Erythroblast (primary cell): ENCODE results near the gene ABLIM2.

Experiments
- DNase-seq, 2 experiments: peaks; one replicate each; lab custom pipeline; 2025; lab: John Stamatoyannopoulos, UW
- GATA1 ChIP-seq: IDR thresholded peaks from 2 replicates; pipeline ENCODE4 v1.6.1; 2011; ENCODE audit warnings: low read depth, mild to moderate bottlenecking, control low read depth, low read length, moderate library complexity
- POLR2A ChIP-seq: IDR thresholded peaks from 2 replicates; pipeline ENCODE4 v1.6.1; 2011; ENCODE audit warnings: mild to moderate bottlenecking, low read length

The ABLIM2 gene

DNA sequence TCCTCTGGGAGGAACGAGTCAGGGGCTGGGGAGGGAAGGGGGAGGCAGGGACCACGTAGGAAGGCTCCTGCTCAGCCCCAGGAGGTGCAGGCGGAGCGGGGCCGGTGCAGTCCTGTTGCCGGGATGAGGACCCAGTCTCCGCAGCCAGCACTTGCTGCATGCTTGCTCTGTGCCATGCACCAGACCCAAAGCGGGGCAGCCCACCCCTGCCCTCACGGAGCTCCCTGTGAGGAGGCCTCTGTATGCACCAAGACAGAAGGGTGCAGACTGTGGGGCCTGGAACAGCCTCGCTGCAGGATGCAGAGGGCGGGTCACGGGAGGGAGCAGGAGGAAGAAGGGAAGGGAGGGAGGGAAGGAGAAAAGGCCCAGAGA lies 61.9 kb downstream of the ABLIM2 start:
- no peak for TF ChIP-seq POLR2A
- TF ChIP-seq GATA1: no peak
- no peak for DNase-seq

GRCh38 chr4:8095956-8096689 lies 62.5 kb downstream of the ABLIM2 start:
- DNase-seq: no peak
- TF ChIP-seq GATA1 (no peak), POLR2A (no peak)

DNA sequence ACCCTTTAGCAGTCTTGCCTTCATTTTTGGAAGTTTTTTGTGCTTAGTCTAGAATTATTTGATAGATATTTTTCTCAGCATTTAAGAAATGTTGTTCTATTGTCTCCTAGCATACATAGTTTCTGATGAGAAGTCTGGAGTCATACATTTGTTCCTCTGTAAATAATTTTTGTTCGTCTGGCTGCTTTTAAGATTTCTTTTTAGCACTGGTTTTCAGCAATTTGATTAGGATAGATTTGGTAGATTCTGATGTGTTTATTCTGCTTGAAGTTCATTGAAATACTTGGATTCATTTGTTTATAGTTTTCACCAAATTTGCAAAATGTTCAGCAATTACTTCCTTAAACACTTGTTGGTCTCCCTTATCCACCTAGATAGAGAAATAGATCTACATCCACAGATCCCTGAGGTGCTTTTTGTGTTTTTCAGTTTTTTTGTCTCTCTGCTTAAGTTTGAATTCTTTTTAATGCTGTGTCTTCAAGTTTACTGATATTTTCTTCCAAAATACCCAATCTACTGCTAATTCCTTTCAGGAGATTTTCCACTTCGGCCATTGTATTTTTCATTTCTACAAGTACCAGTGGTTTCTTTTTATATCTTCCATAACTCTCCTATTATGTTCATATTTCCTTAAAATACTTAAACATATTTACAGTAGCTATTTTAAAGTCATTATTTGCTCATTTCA lies 64.9 kb downstream of the ABLIM2 start:
- DNase-seq: no peak
- TF ChIP-seq POLR2A: no peak
- no peak for TF ChIP-seq GATA1

GRCh38 chr4:8092282-8092681 lies 66.3 kb downstream of the ABLIM2 start:
- DNase-seq: no peak
- no peak for TF ChIP-seq GATA1
- TF ChIP-seq POLR2A: no peak

GRCh38 chr4:8090744-8091301 lies 67.8 kb downstream of the ABLIM2 start:
- no peak for TF ChIP-seq POLR2A
- TF ChIP-seq GATA1: no peak
- no peak for DNase-seq

GRCh38 chr4:8090312-8090711 lies 68.3 kb downstream of the ABLIM2 start:
- no peak for DNase-seq
- no peak for TF ChIP-seq POLR2A

DNA sequence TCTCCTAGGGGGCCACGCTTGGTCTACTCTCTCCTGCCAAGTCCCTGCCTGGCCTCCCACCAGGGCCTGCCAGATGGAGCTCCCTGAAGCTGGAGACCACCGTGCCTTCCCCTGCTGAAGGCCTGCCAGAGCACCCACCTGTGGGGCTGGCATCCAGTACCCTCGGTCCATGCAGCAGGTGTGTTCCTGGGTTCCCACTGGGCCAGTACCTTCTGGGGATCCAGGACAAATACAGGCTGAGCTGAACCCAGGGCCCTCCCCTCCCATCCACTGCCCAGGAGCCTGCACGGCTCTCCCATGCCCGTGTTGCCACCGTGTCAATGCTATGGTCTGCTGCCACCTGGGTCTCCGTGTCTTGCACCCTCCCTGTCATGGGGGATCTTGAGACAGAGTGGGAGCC lies 68.8 kb downstream of the ABLIM2 start:
- DNase-seq: no peak
- TF ChIP-seq GATA1: no peak
- TF ChIP-seq POLR2A: no peak

DNA sequence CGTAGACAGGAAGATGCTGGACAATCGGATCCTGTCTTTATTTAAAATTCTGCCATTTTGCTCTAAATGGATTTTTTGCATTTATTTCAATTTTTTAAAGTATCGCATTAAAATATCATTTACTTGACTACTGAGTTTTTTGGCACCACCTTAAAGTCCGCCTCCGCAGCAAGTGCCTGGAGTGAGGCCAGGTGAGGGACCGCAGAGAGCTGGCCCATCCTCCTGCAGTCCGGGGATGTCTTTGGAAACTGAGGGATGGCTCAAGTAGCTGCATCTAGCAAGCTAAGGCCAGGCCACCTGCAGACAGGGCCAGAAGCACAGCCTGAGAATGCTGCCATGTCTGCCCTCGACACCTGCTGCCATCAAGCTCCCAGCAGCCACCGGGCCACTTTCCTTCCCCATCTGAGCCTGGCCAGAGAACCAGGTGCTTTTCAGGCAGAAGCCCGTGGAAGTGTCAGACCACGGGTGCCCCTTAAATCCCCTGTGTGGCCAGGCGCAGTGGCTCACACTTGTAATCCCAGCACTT lies 69.6 kb downstream of the ABLIM2 start:
- TF ChIP-seq POLR2A: no peak
- TF ChIP-seq GATA1: no peak
- DNase-seq: no peak

DNA sequence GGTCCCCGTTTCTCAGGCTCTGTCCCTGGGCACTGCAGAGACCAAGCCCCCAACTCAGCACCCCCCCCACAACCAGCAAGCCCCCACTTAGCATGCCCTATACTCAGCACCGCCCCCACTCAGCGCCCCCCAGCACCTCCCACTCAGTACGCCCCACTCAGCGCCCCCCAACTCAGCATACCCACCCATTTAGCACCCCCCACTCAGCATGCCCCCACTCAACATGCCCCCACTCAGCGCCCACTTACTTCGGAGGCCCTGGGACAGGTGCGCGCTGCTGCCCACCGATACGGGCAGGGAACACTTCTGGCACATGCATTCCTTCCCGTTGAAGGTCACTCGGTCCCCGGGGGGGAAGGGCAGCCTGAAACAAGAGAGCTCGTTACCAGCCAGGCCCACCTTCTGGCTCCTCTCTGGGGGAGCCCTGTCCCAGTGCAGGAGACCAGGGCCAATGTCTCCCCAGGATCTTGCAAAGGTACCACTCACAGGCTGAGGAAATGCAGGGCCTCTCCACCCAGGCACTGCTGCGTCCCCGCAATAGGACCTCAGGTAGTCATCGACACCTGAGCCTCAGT lies 70.6 kb downstream of the ABLIM2 start:
- TF ChIP-seq POLR2A: no peak
- DNase-seq: no peak

DNA sequence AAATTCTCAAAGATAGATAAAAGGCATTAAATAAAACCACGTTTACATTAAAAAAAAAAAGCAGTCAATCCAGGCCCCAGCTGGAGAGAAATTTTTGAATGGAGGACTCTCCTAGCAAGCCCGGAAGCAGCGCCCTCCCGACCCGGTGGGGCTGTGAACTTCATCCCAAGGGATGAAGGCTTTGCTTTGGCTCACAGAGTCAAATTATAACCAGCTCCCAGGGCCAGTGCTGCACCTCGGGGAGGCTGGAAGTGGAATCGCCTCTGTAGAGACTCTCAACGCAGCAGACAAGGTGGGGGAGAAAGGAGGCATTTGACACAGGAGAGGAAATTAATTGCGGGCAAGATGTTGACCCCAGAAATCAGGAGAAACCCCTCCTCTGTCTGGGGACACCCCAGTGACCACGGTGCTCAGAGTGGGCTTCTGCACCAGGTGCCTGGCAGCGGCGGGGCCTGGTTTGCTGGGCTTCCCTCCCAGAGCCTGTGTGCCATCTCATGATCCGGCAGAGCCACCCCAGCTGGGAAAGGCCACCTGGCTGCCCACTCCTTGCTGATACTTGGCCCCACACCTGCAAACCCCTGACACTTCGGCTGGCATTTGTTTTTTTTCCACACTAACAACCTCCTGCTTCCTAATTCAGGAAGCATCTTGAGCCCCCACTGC lies 71.7 kb downstream of the ABLIM2 start:
- no peak for DNase-seq
- TF ChIP-seq GATA1 (no peak), POLR2A (no peak)

DNA sequence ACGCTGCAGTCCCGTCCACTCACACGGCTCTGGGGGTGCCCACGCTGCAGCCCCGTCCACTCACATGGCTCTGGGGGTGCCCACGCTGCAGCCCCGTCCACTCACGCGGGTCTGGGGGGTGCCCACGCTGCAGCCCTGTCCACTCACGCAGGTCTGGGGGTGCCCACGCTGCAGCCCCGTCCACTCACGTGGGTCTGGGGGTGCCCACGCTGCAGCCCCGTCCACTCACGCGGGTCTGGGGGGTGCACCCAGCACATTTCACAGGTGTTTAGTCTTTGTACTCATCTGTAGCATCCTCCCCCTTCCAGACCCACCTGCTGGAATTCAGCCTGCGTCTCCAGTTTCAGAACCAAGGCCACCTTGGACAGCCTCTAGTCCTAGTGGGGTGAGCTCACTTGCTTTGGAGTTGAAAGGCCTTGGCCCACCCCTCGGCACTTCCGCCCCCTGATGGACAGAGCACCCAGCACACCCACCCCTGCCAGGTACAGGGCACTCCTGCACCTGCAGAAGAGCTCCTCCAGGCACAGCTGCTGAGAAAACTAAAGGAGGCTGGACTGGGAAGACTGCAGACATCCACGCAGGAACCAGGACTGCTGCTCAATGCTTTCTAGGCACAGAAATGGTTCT lies 73.0 kb downstream of the ABLIM2 start:
- TF ChIP-seq GATA1 (no peak), POLR2A (no peak)
- DNase-seq: no peak

GRCh38 chr4:8084712-8085490 lies 73.7 kb downstream of the ABLIM2 start:
- DNase-seq: no peak
- no peak for TF ChIP-seq GATA1
- no peak for TF ChIP-seq POLR2A
